Measurements from ENCODE around the gene KAT6B. TPM values are rescaled to one million over a fixed set of nuclear protein-coding genes. Genes with fewer than 3 reads are reported as not detected.

Gene KAT6B
- total RNA-seq, 1 donor from 2014 or later, result 21.3 TPM

- no peak for DNase-seq (ENCODE audit: low spot score)
- no peaks in the 10 kb centered on the region for H3K9me3 Mint-ChIP-seq
- no peak overlapping the region for H2AFZ ChIP-seq (replicated peaks)
- peaks cover 25% of the 10 kb centered on the region for H3K4me1 ChIP-seq
- H3K27me3 ChIP-seq, result no peaks in the 10 kb centered on the region
- no peaks in the 10 kb centered on the region for H3K9me3 ChIP-seq (ENCODE audit: low read depth)
- TF ChIP-seq CTCF (IDR thresholded peaks at IDR 0.05) (no peak), EZH2 (IDR thresholded peaks at IDR 0.05) (no peak), EZH2phosphoT487 (IDR thresholded peaks at IDR 0.05) (no peak)
- H3K4me1 Mint-ChIP-seq, result peaks cover 22% of the 10 kb centered on the region
- H3K4me3 ChIP-seq, result no peak overlapping the region
- peaks cover 2% of the 10 kb centered on the region for H3K27me3 Mint-ChIP-seq (ENCODE audit: insufficient read depth, low read depth)
- no peak overlapping the region for H3K4me3 Mint-ChIP-seq
- H3K4me2 ChIP-seq, result no peak overlapping the region
- H3K9ac ChIP-seq, result no peak overlapping the region
- H3K27ac ChIP-seq, result no peak overlapping the region
- H3F3A ChIP-seq (ENCODE audit: low read depth), result peaks cover 4% of the 10 kb centered on the region
- H3K36me3 ChIP-seq, result peaks cover under 1% of the 10 kb centered on the region
- H3K27ac Mint-ChIP-seq, result no peak overlapping the region
- H4K20me1 ChIP-seq (ENCODE audit: low read depth), result peaks cover 4% of the 10 kb centered on the region
- H3K79me2 ChIP-seq (ENCODE audit: low read depth), result no peaks in the 10 kb centered on the region
- peaks cover 14% of the 10 kb centered on the region for H3K36me3 Mint-ChIP-seq
Measured at GRCh38 chr10:75020168-75020567, 193.8 kb downstream of the KAT6B start.

- Mint-ChIP-seq H3K27ac (no peak overlapping the region), H3K36me3 (peaks cover 16% of the 10 kb centered on the region), H3K27me3 (ENCODE audit: insufficient read depth, low read depth) (peaks cover 2% of the 10 kb centered on the region), H3K9me3 (no peaks in the 10 kb centered on the region), H3K4me1 (peaks cover 22% of the 10 kb centered on the region), H3K4me3 (no peak overlapping the region)
- peaks cover 4% of the 10 kb centered on the region for H3F3A ChIP-seq (ENCODE audit: low read depth)
- no peak overlapping the region for H3K27ac ChIP-seq
- H3K4me3 ChIP-seq, result no peak overlapping the region
- peaks cover 4% of the 10 kb centered on the region for H4K20me1 ChIP-seq (ENCODE audit: low read depth)
- TF ChIP-seq EZH2 (IDR thresholded peaks at IDR 0.05) (no peak), CTCF (IDR thresholded peaks at IDR 0.05) (no peak), EZH2phosphoT487 (IDR thresholded peaks at IDR 0.05) (no peak)
- no peak overlapping the region for H3K9ac ChIP-seq
- no peak overlapping the region for H3K4me2 ChIP-seq
- peaks cover 25% of the 10 kb centered on the region for H3K4me1 ChIP-seq
- no peak for DNase-seq (ENCODE audit: low spot score)
- H3K27me3 ChIP-seq, result no peaks in the 10 kb centered on the region
- H3K36me3 ChIP-seq, result peaks cover 6% of the 10 kb centered on the region
- no peak overlapping the region for H2AFZ ChIP-seq (replicated peaks)
- no peaks in the 10 kb centered on the region for H3K79me2 ChIP-seq (ENCODE audit: low read depth)
- no peaks in the 10 kb centered on the region for H3K9me3 ChIP-seq (ENCODE audit: low read depth)
Measured at GRCh38 chr10:75021379-75022249, 195.2 kb downstream of the KAT6B start.

GRCh38 chr10:75023074-75023473, 196.7 kb downstream of the KAT6B start:
- H3K9me3 Mint-ChIP-seq, result no peaks in the 10 kb centered on the region
- Histone ChIP-seq H3K27ac (no peak overlapping the region), H3K4me2 (no peak overlapping the region), H3K9ac (no peak overlapping the region), H3K36me3 (peaks cover 6% of the 10 kb centered on the region), H3K79me2 (ENCODE audit: low read depth) (no peaks in the 10 kb centered on the region), H2AFZ (replicated peaks) (no peak overlapping the region), H3K9me3 (ENCODE audit: low read depth) (no peaks in the 10 kb centered on the region), H3K27me3 (no peaks in the 10 kb centered on the region), H3K4me1 (peaks cover 20% of the 10 kb centered on the region), H4K20me1 (ENCODE audit: low read depth) (peaks cover 4% of the 10 kb centered on the region), H3K4me3 (no peak overlapping the region), H3F3A (ENCODE audit: low read depth) (peaks cover 4% of the 10 kb centered on the region)
- no peak overlapping the region for H3K4me3 Mint-ChIP-seq
- TF ChIP-seq CTCF (IDR thresholded peaks at IDR 0.05), result no peak
- H3K36me3 Mint-ChIP-seq, result peaks cover 23% of the 10 kb centered on the region
- no peak overlapping the region for H3K27ac Mint-ChIP-seq
- peaks cover 5% of the 10 kb centered on the region for H3K27me3 Mint-ChIP-seq (ENCODE audit: insufficient read depth, low read depth)
- H3K4me1 Mint-ChIP-seq, result peaks cover 22% of the 10 kb centered on the region
- no peak for DNase-seq (ENCODE audit: low spot score)

Data from neural progenitor cell (in vitro differentiated cells).